HepG2 (cell line): ENCODE results near the gene CDC34. TPM values are rescaled to one million over a fixed set of nuclear protein-coding genes. Genes with fewer than 3 reads are reported as not detected.

Source experiments
- BCL3 ChIP-seq: sonication (generic); formaldehyde crosslinking; IDR thresholded peaks from 2 replicates; pipeline ENCODE4 v1.5.1; 2020; ENCODE audit warnings: mild to moderate bottlenecking, missing genetic modification reagents, moderate library complexity
- CENPBD1 ChIP-seq: sonication (generic); formaldehyde crosslinking; IDR thresholded peaks from 2 replicates; pipeline ENCODE4 v1.8.0; 2022; ENCODE audit warnings: missing genetic modification reagents, low read depth, mild to moderate bottlenecking, borderline replicate concordance
- EEA1 ChIP-seq: sonication (generic); formaldehyde crosslinking; IDR thresholded peaks from 2 replicates; pipeline ENCODE4 v1.5.1; 2020; ENCODE audit warnings: mild to moderate bottlenecking, missing genetic modification reagents, borderline replicate concordance
- ELF3 ChIP-seq: IDR thresholded peaks from 2 replicates; pipeline ENCODE4 v1.6.1; 2016; ENCODE audit warnings: missing genetic modification reagents, missing compliant biosample characterization
- HOXA5 ChIP-seq: sonication (generic); formaldehyde crosslinking; IDR thresholded peaks from 2 replicates; pipeline ENCODE4 v1.4.0; 2020; ENCODE audit warnings: missing genetic modification reagents
- KLF12 ChIP-seq: sonication (generic); formaldehyde crosslinking; IDR thresholded peaks from 2 replicates; pipeline ENCODE4 v1.4.0; 2020; ENCODE audit warnings: missing genetic modification reagents, borderline replicate concordance
- MEF2D ChIP-seq: sonication (generic); formaldehyde crosslinking; IDR thresholded peaks from 2 replicates; pipeline ENCODE4 v1.5.1; 2020; ENCODE audit warnings: mild to moderate bottlenecking, missing genetic modification reagents
- NRL ChIP-seq: sonication (generic); formaldehyde crosslinking; IDR thresholded peaks from 2 replicates; pipeline ENCODE4 v1.5.0; 2020; ENCODE audit warnings: missing genetic modification reagents, mild to moderate bottlenecking, moderate library complexity, borderline replicate concordance
- PAX8 ChIP-seq: sonication (generic); formaldehyde crosslinking; IDR thresholded peaks from 2 replicates; pipeline ENCODE4 v1.8.0; 2022; ENCODE audit warnings: mild to moderate bottlenecking, missing genetic modification reagents, borderline replicate concordance
- TARDBP ChIP-seq: sonication (generic); formaldehyde crosslinking; IDR thresholded peaks from 2 replicates; pipeline ENCODE4 v1.8.0; 2022; ENCODE audit warnings: mild to moderate bottlenecking, missing genetic modification reagents
- UBTF ChIP-seq: sonication (generic); formaldehyde crosslinking; IDR thresholded peaks from 2 replicates; pipeline ENCODE4 v1.4.0; 2020; ENCODE audit warnings: mild to moderate bottlenecking, missing genetic modification reagents
- ZBTB7A ChIP-seq: sonication (generic); formaldehyde crosslinking; IDR thresholded peaks from 2 replicates; pipeline ENCODE4 v1.8.0; 2022; ENCODE audit warnings: mild to moderate bottlenecking, missing genetic modification reagents
- ZFX ChIP-seq: sonication (generic); formaldehyde crosslinking; IDR thresholded peaks from 2 replicates; pipeline ENCODE4 v1.4.0; 2020; ENCODE audit warnings: mild to moderate bottlenecking, low read depth, missing genetic modification reagents, moderate library complexity
- ZFY ChIP-seq: sonication (generic); formaldehyde crosslinking; IDR thresholded peaks from 2 replicates; pipeline ENCODE4 v1.4.0; 2020; ENCODE audit warnings: missing genetic modification reagents
- ZNF281 ChIP-seq: sonication (generic); formaldehyde crosslinking; IDR thresholded peaks from 2 replicates; pipeline ENCODE4 v1.4.0; 2020; ENCODE audit warnings: missing genetic modification reagents, borderline replicate concordance
- ZNF510 ChIP-seq: sonication (generic); formaldehyde crosslinking; IDR thresholded peaks from 2 replicates; pipeline ENCODE4 v1.4.0; 2020; ENCODE audit warnings: low read depth, mild to moderate bottlenecking, missing genetic modification reagents
- ZSCAN20 ChIP-seq: sonication (generic); formaldehyde crosslinking; IDR thresholded peaks from 2 replicates; pipeline ENCODE4 v1.4.0; 2020; ENCODE audit warnings: missing genetic modification reagents, mild to moderate bottlenecking, borderline replicate concordance
- ZZZ3 ChIP-seq: sonication (generic); formaldehyde crosslinking; IDR thresholded peaks from 2 replicates; pipeline ENCODE4 v1.4.0; 2020; ENCODE audit warnings: missing genetic modification reagents, mild to moderate bottlenecking, borderline replicate concordance
- polyA plus RNA-seq, 8 experiments: library from polyadenylated mRNA; depleted of rRNA in 3 of 8; stranded (reverse) in 7 of 8; unstranded in 1 of 8; fragments of >200 nt; fragmentation: Illumina TruSeq in 4 of 8; extraction: Trizol in 4 of 8; gene quantifications; 2 replicates each; pipeline versions ENCODE4 v1.2.1 to v1.2.3, GENCODE V29; 2011 to 2016; ENCODE audit warnings: low read depth in 4 of 8, missing spikeins in 1 of 8, mixed read lengths in 1 of 8; ENCODE audit not compliant: insufficient read depth in 1 of 8
- total RNA-seq, 5 experiments: library from RNA; depleted of rRNA; stranded (reverse); fragments of >200 nt; fragmentation: Illumina TruSeq; extraction: Trizol; gene quantifications; 2 replicates each; pipeline ENCODE4 v1.2.3, GENCODE V29; 2016; ENCODE audit warnings: low read depth in 1 of 5

CDC34 gene
- total and polyA plus RNA-seq, 2 of the 13 experiments (the other 11 are each of a cell fraction or from before 2014, with no cell fraction given) = 138 to 150 TPM

- peak; percentile 51 for TF ChIP-seq UBTF
- 0 out of 2 replicates have a peak, but pooled peaks have one; percentile 52 for TF ChIP-seq ZNF510 (CRISPR knock-in tag)
- peak; percentile 54; the same call in 1 of the 2 replicates for TF ChIP-seq BCL3
- TF ChIP-seq HOXA5 (CRISPR knock-in tag) = no peak
- no peak for TF ChIP-seq EEA1 (CRISPR knock-in tag)
- TF ChIP-seq KLF12 (CRISPR knock-in tag) = no peak
- TF ChIP-seq TARDBP (CRISPR knock-in tag) = no peak
- TF ChIP-seq ZZZ3 (CRISPR knock-in tag) = peak; percentile 59; the same call in 1 of the 2 replicates
- TF ChIP-seq ELF3 = peak; percentile 45; the same call in 1 of the 2 replicates
- peak; percentile 87 for TF ChIP-seq ZFX
- TF ChIP-seq ZNF281 = peak; percentile 85
- no peak for TF ChIP-seq CENPBD1 (CRISPR knock-in tag)
- peak; percentile 39; the same call in 1 of the 2 replicates for TF ChIP-seq NRL (CRISPR knock-in tag)
- no peak for TF ChIP-seq ZSCAN20 (CRISPR knock-in tag)
- 0 out of 2 replicates have a peak, but pooled peaks have one; percentile 22 for TF ChIP-seq MEF2D (CRISPR knock-in tag)
- no peak for TF ChIP-seq PAX8
- peak; percentile 82; the same call in 1 of the 2 replicates for TF ChIP-seq ZBTB7A (CRISPR knock-in tag)
- TF ChIP-seq ZFY = peak; percentile 60
Measured at GRCh38 chr19:494171-495080, 37.1 kb upstream of the CDC34 start (continued).
